SU-DHL-6 (cell line): ENCODE results near the gene EVX2.

ENCODE experiments used
- H2AFZ ChIP-seq: fragments of 200-600 bp; sonication (generic); 2 replicates; pipeline ENCODE4 v1.6.1; 2014; ENCODE audit warnings: low read depth, mild to moderate bottlenecking, moderate library complexity, mixed read lengths, antibody characterized with exemption, low read length; ENCODE audit not compliant: severe bottlenecking
- H3F3A ChIP-seq: fragments of 200-600 bp; shearing (Covaris generic); 2 replicates; pipeline ENCODE4 v1.6.0; 2016; ENCODE audit warnings: antibody characterized with exemption, mild to moderate bottlenecking; ENCODE audit not compliant: insufficient read depth
- H3K27ac ChIP-seq: fragments of 200-600 bp; sonication (generic); 2 replicates; pipeline ENCODE4 v1.5.1; 2016; ENCODE audit warnings: low read depth, mild to moderate bottlenecking, low read length, moderate library complexity, mixed read lengths
- H3K27me3 ChIP-seq: fragments of 200-600 bp; sonication (generic), shearing (Covaris generic); 2 replicates; pipeline ENCODE4 v1.6.0; 2014; ENCODE audit warnings: mild to moderate bottlenecking, low read length
- H3K36me3 ChIP-seq: fragments of 200-600 bp; sonication (generic); 2 replicates; pipeline ENCODE4 v1.6.1; 2014; ENCODE audit warnings: mild to moderate bottlenecking, low read length, mixed read lengths
- H3K4me2 ChIP-seq: fragments of 300-600, 200-600 bp; shearing (Covaris generic), sonication (generic); 2 replicates; pipeline ENCODE4 v1.6.0; 2014; ENCODE audit warnings: low read length, low read depth, mild to moderate bottlenecking; ENCODE audit not compliant: poor library complexity, severe bottlenecking
- H3K4me3 ChIP-seq: fragments of 200-600 bp; sonication (generic); 2 replicates; pipeline ENCODE4 v1.5.1; 2014; ENCODE audit warnings: antibody characterized with exemption, low read length, mild to moderate bottlenecking, mixed read lengths; ENCODE audit not compliant: insufficient read depth, poor library complexity, severe bottlenecking
- H3K79me2 ChIP-seq: fragments of 200-600 bp; sonication (generic); 2 replicates; pipeline ENCODE4 v1.6.1; 2014; ENCODE audit warnings: mild to moderate bottlenecking, low read length, moderate library complexity; ENCODE audit not compliant: insufficient read depth
- H3K9ac ChIP-seq: fragments of 200-600 bp; sonication (generic); 2 replicates; pipeline ENCODE4 v1.7.0; 2014; ENCODE audit warnings: mild to moderate bottlenecking, low read length
- H3K9me2 ChIP-seq: fragments of 200-600 bp; sonication (generic); replicated peaks from 2 replicates; pipeline ENCODE4 v1.6.1; 2014; ENCODE audit warnings: low read length; ENCODE audit not compliant: insufficient read depth
- H3K9me3 ChIP-seq: fragments of 200-600 bp; sonication (generic); 2 replicates; pipeline ENCODE4 v1.6.1; 2014; ENCODE audit warnings: low read length, mixed read lengths; ENCODE audit not compliant: insufficient read depth
- H4K20me1 ChIP-seq: fragments of 200-600 bp; sonication (generic); 2 replicates; pipeline ENCODE4 v1.6.1; 2014; ENCODE audit warnings: low read depth, mild to moderate bottlenecking, antibody characterized with exemption, low read length, moderate library complexity, mixed read lengths
- EZH2phosphoT487 ChIP-seq: fragments of 200-600 bp; sonication (generic), shearing (Covaris generic); conservative IDR thresholded peaks from 2 replicates; pipeline ENCODE4 v1.6.1; 2018; ENCODE audit warnings: mild to moderate bottlenecking, antibody characterized with exemption, low read length, moderate library complexity, mixed read lengths
- TF ChIP-seq, protein P1 (sequence below): fragments of 200-600 bp; sonication (generic); IDR thresholded peaks from one replicate; pipeline ENCODE4 v1.5.1; 2017; ENCODE audit warnings: antibody characterized with exemption, mild to moderate bottlenecking, low read length, moderate library complexity; ENCODE audit not compliant: insufficient read depth, poor library complexity, severe bottlenecking

EVX2 gene

GRCh38 chr2:176072951-176073904 lies 10.5 kb downstream of the EVX2 start:
- Histone ChIP-seq H3K36me3 (no peaks in the 10 kb centered on the region), H3K79me2 (no peaks in the 10 kb centered on the region), H3K9me3 (no peaks in the 10 kb centered on the region), H3K4me2 (no peak overlapping the region), H3K9ac (no peak overlapping the region), H3K27ac (no peak overlapping the region), H3F3A (no peaks in the 10 kb centered on the region), H3K27me3 (no peaks in the 10 kb centered on the region), H3K4me3 (no peak overlapping the region), H2AFZ (no peak overlapping the region), H3K9me2 (no peaks in the 10 kb centered on the region), H4K20me1 (no peaks in the 10 kb centered on the region)
- TF ChIP-seq, protein P1, sequence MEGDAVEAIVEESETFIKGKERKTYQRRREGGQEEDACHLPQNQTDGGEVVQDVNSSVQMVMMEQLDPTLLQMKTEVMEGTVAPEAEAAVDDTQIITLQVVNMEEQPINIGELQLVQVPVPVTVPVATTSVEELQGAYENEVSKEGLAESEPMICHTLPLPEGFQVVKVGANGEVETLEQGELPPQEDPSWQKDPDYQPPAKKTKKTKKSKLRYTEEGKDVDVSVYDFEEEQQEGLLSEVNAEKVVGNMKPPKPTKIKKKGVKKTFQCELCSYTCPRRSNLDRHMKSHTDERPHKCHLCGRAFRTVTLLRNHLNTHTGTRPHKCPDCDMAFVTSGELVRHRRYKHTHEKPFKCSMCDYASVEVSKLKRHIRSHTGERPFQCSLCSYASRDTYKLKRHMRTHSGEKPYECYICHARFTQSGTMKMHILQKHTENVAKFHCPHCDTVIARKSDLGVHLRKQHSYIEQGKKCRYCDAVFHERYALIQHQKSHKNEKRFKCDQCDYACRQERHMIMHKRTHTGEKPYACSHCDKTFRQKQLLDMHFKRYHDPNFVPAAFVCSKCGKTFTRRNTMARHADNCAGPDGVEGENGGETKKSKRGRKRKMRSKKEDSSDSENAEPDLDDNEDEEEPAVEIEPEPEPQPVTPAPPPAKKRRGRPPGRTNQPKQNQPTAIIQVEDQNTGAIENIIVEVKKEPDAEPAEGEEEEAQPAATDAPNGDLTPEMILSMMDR: no peak
- no peak for TF ChIP-seq EZH2phosphoT487

DNA sequence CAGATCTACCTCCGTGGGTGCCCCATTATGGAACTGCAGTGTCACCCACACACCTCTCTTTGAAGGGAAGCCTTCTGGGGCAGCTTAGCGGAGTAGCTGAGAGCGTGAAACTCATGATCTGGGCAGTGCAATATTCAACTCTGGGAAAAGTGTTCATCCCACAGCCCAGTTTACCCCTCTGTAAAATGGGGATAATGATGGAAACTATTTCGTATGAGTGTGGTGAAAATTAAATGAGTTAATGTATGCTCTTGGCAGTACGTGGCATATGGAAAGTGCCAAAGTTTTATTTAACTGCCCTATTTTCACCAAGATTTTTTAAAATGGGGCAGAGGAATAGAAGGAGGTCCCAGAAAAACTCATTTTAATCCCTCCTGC lies 11.5 kb downstream of the EVX2 start:
- no peaks in the 10 kb centered on the region for H3K36me3 ChIP-seq
- no peaks in the 10 kb centered on the region for H3F3A ChIP-seq
- no peak overlapping the region for H3K27ac ChIP-seq
- H3K79me2 ChIP-seq: no peaks in the 10 kb centered on the region
- no peak overlapping the region for H3K9ac ChIP-seq
- TF ChIP-seq, protein P1: no peak
- TF ChIP-seq EZH2phosphoT487: no peak
- no peaks in the 10 kb centered on the region for H3K9me3 ChIP-seq
- H4K20me1 ChIP-seq: no peaks in the 10 kb centered on the region
- H3K4me2 ChIP-seq: no peak overlapping the region
- no peak overlapping the region for H2AFZ ChIP-seq
- no peaks in the 10 kb centered on the region for H3K27me3 ChIP-seq
- H3K4me3 ChIP-seq: no peak overlapping the region
- H3K9me2 ChIP-seq: no peaks in the 10 kb centered on the region

DNA sequence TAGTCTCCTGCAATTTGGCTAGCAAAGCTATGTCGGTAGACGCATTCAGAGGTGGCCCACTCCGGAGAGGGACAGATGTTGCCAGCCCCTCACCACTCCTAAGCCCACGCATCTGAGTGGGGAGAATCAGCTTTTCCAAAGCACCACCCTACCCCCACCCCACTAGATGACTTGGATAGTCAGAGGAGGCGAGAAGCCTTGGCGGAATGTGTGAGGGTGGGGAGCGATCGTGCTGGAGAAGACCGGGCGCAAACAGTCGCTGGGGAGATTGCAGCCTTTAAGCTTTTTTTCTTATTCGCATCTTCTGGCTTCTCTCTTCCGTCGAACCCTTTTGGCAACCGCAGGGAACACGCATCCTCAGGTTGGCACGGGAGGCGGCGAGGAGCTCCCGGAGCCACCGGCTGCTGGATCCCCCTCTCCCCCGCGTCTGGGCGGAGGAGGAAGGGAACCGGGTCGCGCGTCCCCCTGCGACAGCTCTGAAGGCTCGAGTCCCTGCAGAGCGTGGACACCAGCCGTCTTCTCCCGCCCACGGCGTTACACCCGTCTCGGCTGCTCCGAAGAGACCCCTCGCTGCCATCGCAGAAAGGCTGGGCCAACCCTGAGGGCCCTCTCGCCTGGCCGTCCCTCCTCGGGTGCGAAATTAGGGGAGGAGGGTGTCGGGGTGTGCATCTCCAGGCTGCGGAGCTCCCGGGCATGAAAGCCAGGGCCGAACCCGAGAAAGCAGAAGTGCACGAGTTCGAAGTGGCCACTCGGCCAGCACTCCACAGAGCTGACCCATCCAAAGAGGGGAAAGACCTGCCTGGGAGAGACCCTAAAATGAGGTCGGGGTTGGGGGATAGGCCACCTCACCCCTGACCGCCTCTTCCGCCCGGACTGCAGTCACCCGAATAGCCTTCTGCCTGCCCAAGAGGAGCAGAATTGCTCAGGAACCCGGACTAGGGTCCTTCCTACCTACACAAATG lies 12.2 kb downstream of the EVX2 start:
- H2AFZ ChIP-seq: no peak overlapping the region
- H3K4me3 ChIP-seq: no peak overlapping the region

More for the DNA sequence above, 12.2 kb downstream of the EVX2 start:
- Histone ChIP-seq H3K36me3 (no peaks in the 10 kb centered on the region), H3K4me2 (no peak overlapping the region), H3K9me2 (no peaks in the 10 kb centered on the region), H3F3A (no peaks in the 10 kb centered on the region), H3K9ac (no peak overlapping the region), H4K20me1 (no peaks in the 10 kb centered on the region), H3K27me3 (no peaks in the 10 kb centered on the region), H3K79me2 (no peaks in the 10 kb centered on the region), H3K27ac (no peak overlapping the region), H3K9me3 (no peaks in the 10 kb centered on the region)
- TF ChIP-seq, protein P1: no peak
- no peak for TF ChIP-seq EZH2phosphoT487
